SK-N-SH (cell line): ENCODE measurements around the gene CLDN14.

ENCODE experiments used
- ELF1 ChIP-seq: IDR thresholded peaks from 2 replicates; pipeline ENCODE4 v1.4.0; 2012
- EP300 ChIP-seq, 2 experiments: IDR thresholded peaks; 2 replicates each; pipeline versions ENCODE4 v1.4.0 to v1.6.1; 2012; ENCODE audit warnings: borderline replicate concordance in 1 of 2, low read depth in 1 of 2, low read length in 1 of 2
- EZH2phosphoT487 ChIP-seq: fragments of 200-600 bp; sonication (generic); IDR thresholded peaks from 2 replicates; pipeline ENCODE4 v1.6.1; 2017; ENCODE audit warnings: low read depth, mixed run types, mild to moderate bottlenecking, antibody characterized with exemption, moderate library complexity, borderline replicate concordance
- GATA2 ChIP-seq: sonication (generic); formaldehyde crosslinking; IDR thresholded peaks from 2 replicates; pipeline ENCODE4 v1.5.0; 2020; ENCODE audit warnings: mild to moderate bottlenecking, missing genetic modification reagents
- JUND ChIP-seq: IDR thresholded peaks from 2 replicates; pipeline ENCODE4 v1.4.0; 2012
- POLR2AphosphoS5 ChIP-seq: IDR thresholded peaks from 2 replicates; pipeline ENCODE4 v1.6.1; 2012; ENCODE audit warnings: low read depth, low read length
- RAD21 ChIP-seq: IDR thresholded peaks from 2 replicates; pipeline ENCODE4 v1.6.1; 2012; ENCODE audit warnings: mild to moderate bottlenecking, low read length
- RCOR1 ChIP-seq: fragments of 150-350 bp; IDR thresholded peaks from 2 replicates; pipeline ENCODE4 v1.6.1; 2017; ENCODE audit warnings: antibody characterized with exemption, low read length
- TAF1 ChIP-seq: IDR thresholded peaks from 2 replicates; pipeline ENCODE4 v1.6.1; 2012; ENCODE audit warnings: low read depth, mild to moderate bottlenecking, low read length, moderate library complexity, borderline replicate concordance
- TEAD4 ChIP-seq: IDR thresholded peaks from 2 replicates; pipeline ENCODE4 v1.4.0; 2012; ENCODE audit warnings: mild to moderate bottlenecking, borderline replicate concordance; ENCODE audit not compliant: insufficient read depth
- TF ChIP-seq, protein P1 (sequence below): fragments of 200-600 bp; sonication (generic); IDR thresholded peaks from 2 replicates; pipeline ENCODE4 v1.6.1; 2017; ENCODE audit warnings: antibody characterized with exemption, mild to moderate bottlenecking, moderate library complexity
- TF ChIP-seq, protein P2 (sequence below): IDR thresholded peaks from 2 replicates; pipeline ENCODE4 v1.6.1; 2012; ENCODE audit warnings: mild to moderate bottlenecking, low read depth, low read length, moderate library complexity
- TF ChIP-seq, protein P3 (sequence below): IDR thresholded peaks from 2 replicates; pipeline ENCODE4 v1.4.0; 2012; ENCODE audit warnings: low read depth
- TF ChIP-seq, protein P4 (sequence below): IDR thresholded peaks from 2 replicates; pipeline ENCODE4 v1.4.0; 2012; ENCODE audit warnings: low read depth, borderline replicate concordance

DNA sequence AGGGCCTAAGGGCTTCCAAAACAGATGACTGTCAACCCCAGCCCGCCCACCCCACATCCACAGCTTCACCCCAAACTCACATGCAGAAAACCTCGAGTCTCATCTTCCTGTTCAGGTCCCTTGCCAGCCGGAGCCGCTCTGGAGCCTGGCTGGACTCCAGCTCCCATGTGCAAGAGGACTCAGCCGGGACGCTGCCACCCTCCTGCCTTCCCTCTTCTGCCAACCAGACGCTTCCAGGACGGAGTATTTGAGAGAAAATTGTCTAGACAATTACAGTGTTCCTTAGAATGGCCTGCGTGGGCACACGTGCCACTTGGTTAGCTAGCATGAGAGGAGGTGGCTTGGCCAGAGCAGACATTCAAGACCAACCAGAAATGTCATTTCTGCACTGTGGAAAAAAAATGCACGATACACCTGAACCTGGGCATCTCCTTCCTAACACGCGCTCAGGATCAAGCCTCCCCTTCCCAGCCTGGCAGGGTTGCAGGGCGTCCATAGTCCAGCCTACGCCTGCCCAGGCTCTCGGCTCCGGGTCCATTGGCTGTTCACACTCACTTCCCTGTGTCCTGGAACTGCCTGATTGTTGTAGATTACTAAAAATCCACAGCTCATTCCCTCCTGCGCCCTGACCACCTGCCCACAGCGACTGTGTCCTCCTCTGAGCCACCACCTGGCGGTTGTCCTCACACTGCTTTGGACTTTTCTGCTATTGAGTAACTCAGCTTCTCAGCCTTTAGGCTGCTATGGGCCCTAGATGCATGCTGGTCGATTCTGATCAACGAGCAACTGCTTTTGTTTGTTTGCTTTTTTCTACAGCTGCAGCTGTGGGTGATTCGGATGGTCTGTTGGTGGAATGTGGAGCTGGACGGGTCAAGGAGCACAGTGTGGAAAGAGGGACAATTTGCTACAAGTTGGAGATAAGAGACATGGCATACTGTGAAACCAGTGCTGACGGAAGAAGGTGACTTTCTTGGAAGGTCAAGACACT, at the start of gene CLDN14:
- TF ChIP-seq ELF1 (no peak), POLR2AphosphoS5 (no peak), RAD21 (no peak), EP300 (IDR thresholded peaks at IDR 0.05; ENCODE audit: borderline replicate concordance in 1 of 2, low read depth in 1 of 2, low read length in 1 of 2) (no peak), TEAD4 (no peak), TAF1 (no peak), GATA2 (CRISPR knock-in tag) (no peak), RCOR1 (no peak), JUND (no peak), EZH2phosphoT487 (no peak)
- TF ChIP-seq, protein P1, sequence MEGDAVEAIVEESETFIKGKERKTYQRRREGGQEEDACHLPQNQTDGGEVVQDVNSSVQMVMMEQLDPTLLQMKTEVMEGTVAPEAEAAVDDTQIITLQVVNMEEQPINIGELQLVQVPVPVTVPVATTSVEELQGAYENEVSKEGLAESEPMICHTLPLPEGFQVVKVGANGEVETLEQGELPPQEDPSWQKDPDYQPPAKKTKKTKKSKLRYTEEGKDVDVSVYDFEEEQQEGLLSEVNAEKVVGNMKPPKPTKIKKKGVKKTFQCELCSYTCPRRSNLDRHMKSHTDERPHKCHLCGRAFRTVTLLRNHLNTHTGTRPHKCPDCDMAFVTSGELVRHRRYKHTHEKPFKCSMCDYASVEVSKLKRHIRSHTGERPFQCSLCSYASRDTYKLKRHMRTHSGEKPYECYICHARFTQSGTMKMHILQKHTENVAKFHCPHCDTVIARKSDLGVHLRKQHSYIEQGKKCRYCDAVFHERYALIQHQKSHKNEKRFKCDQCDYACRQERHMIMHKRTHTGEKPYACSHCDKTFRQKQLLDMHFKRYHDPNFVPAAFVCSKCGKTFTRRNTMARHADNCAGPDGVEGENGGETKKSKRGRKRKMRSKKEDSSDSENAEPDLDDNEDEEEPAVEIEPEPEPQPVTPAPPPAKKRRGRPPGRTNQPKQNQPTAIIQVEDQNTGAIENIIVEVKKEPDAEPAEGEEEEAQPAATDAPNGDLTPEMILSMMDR: no peak
- TF ChIP-seq, protein P2, sequence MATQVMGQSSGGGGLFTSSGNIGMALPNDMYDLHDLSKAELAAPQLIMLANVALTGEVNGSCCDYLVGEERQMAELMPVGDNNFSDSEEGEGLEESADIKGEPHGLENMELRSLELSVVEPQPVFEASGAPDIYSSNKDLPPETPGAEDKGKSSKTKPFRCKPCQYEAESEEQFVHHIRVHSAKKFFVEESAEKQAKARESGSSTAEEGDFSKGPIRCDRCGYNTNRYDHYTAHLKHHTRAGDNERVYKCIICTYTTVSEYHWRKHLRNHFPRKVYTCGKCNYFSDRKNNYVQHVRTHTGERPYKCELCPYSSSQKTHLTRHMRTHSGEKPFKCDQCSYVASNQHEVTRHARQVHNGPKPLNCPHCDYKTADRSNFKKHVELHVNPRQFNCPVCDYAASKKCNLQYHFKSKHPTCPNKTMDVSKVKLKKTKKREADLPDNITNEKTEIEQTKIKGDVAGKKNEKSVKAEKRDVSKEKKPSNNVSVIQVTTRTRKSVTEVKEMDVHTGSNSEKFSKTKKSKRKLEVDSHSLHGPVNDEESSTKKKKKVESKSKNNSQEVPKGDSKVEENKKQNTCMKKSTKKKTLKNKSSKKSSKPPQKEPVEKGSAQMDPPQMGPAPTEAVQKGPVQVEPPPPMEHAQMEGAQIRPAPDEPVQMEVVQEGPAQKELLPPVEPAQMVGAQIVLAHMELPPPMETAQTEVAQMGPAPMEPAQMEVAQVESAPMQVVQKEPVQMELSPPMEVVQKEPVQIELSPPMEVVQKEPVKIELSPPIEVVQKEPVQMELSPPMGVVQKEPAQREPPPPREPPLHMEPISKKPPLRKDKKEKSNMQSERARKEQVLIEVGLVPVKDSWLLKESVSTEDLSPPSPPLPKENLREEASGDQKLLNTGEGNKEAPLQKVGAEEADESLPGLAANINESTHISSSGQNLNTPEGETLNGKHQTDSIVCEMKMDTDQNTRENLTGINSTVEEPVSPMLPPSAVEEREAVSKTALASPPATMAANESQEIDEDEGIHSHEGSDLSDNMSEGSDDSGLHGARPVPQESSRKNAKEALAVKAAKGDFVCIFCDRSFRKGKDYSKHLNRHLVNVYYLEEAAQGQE: no peak
- TF ChIP-seq, protein P3, sequence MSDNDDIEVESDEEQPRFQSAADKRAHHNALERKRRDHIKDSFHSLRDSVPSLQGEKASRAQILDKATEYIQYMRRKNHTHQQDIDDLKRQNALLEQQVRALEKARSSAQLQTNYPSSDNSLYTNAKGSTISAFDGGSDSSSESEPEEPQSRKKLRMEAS: no peak
- TF ChIP-seq, protein P4, sequence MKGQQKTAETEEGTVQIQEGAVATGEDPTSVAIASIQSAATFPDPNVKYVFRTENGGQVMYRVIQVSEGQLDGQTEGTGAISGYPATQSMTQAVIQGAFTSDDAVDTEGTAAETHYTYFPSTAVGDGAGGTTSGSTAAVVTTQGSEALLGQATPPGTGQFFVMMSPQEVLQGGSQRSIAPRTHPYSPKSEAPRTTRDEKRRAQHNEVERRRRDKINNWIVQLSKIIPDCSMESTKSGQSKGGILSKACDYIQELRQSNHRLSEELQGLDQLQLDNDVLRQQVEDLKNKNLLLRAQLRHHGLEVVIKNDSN: no peak
